GM10847 (cell line): ENCODE measurements around the gene LSM3.

Experiments
- POLR2A ChIP-seq: IDR thresholded peaks from 2 replicates; pipeline ENCODE4 v1.6.1; 2011; ENCODE audit not compliant: insufficient read length; ENCODE audit errors: extremely low read depth

The LSM3 gene

DNA sequence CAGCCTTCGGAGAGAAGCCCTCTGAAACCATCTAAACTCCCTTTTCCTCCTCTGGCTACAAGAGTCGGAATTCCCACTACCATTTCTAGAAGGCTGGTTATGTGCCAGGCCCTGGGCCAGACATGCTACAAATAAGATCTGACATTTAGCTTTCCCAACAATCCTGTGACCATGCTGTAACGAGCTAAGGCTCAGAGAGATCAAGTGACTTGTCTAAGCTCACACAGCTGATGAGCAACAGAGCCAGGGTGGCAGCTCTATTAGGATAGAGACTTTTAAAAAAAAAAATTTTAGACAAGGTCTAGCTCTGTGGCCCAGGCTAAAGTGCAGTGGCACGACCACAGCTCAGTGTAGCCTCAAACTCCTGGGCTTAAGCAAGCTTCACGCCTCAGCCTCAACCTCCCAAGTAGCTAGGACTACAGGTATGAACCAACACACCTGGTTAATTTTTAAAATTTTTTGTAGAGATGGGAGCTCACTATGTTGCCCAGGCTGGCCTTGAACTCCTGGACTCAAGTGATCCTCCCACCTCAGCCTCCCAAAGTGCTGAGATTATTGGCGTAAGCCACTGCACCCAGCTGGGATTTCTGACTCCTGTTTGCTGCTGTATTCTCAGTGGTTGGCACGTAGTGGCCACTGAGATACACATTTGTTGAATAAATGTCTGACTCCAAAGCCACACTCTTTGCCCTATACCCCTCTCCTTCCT lies 34.6 kb downstream of the LSM3 start:
- TF ChIP-seq POLR2A: no peak

DNA sequence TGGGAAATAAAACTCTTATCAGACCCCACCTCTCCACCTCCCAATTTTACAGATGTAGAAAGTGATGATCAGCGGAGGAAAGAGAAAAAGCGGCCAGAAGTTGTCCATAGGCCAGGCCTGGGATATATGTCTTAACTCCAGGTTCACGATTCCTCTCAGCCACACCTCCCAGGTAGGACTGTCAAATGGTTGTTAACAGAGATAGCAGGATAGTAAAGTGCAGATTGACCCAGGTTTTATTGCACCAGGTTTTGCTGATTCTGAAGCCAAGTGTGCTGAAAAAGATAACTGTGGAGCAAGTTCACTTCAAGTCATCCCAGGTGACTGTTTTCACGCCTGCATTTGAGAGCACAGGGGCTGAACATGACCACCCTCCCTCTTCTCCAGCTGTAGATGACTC lies 36.1 kb downstream of the LSM3 start:
- no peak for TF ChIP-seq POLR2A

DNA sequence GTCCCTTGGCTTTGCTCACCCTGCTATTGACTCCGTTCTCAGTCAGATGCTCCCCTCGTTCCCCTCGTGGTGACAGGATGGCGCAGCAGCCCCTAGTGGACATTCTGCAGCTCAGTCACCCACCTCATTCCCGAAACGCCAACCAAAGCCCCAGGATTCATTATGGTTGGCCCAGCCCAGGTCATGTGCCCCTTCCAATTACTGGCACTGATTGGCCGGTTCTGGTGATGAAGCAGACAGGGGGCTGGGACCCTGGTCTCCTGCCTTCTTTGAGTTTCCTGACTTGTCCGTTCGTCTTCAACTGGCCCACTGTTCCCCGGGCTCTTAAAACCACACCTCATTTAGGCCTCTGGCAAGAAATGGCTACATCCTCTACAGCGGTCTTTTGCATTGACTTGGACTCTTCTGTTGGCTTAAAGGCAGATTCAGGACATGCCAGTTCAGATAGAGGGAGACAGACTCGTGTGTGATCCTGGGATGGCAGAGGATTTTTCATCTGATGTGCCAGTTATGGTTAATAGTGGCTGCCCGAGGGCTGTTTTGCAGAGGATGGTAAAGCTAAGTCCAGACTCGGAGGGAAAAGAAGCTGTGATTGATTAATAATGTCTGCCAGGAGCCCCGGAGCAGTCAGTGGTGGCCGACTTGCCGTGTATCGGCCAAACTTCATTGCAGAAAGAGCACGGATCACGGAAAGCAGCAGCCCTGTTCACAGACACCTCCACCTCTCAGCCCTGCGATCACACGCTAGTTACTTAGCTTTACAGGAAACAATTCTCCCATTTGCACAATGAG lies 37.8 kb downstream of the LSM3 start:
- peak; percentile 33 for TF ChIP-seq POLR2A

DNA sequence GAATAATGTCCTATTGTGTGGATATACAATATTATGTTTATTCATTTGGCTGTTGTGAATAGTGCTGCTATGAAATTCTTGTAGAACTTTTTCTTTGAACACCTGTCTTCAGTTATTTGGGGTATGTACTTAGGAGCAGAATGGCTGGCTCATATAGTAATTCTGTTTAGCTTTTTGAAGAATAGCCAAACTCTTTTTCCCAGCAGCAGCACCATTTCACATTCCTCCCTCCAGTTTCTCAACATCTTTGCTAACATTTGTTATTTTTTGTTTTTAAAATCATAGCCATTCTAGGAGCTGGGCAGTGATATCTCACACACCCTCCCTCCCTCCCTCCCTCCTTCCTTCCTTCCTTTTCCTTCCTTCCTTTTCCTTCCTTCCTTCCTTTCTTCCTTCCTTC lies 39.7 kb downstream of the LSM3 start:
- no peak for TF ChIP-seq POLR2A

DNA sequence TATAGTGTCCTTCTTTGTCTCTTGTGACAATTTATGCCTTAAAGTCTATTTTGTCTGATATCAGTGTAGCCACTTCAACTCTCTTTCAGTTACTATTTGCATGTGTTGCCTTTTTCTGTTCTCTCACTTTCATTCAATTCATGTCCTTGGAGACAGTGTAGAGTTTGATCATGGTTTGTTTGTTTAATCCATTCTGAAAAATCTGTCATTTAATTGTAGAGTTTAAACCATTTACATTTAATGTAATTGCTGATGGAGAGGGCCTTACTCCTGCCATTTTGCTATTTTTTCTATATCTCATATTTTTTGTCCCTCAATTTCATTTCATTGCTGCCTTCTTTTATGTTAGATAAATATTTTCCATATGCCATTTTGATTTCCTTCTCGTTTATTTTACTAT lies 42.3 kb downstream of the LSM3 start:
- TF ChIP-seq POLR2A: no peak

DNA sequence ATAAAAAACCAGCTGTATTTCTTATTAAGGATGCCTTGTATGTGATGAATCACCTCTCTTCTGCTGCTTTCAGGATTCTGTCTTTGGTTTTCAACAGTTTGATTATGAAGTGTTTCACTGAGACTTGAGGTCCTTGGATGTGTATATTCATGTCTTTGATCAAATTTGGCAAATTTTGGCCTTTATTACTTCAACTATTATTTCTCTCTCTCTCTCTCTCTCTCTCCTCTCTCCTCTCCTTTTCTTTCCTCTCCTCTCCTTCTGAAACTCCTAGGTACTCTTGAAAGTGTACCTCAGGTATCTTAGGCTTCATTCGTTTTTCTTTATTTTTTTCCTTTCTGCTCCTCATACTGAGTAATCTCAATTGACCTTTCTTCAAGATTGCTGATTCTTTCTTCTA lies 43.3 kb downstream of the LSM3 start:
- no peak for TF ChIP-seq POLR2A

DNA sequence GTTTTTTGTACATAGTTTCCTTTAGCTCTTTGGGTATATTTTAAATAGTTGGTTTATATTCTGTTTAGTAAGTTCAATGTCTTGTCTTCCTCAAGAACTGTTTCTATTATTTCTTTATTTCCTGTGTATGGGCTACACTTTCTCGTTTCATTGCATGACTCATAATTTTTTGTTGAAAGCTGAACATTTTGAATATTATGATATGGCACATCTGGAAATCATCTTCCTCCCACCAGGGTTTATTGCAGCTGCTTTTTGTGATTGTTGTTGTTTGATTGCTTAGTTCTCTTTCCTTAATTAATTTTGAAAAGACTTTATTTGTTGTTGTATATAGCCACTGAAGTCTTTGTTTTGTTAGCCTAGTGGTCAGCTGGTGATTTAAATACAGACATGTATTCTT lies 43.8 kb downstream of the LSM3 start:
- TF ChIP-seq POLR2A: no peak

DNA sequence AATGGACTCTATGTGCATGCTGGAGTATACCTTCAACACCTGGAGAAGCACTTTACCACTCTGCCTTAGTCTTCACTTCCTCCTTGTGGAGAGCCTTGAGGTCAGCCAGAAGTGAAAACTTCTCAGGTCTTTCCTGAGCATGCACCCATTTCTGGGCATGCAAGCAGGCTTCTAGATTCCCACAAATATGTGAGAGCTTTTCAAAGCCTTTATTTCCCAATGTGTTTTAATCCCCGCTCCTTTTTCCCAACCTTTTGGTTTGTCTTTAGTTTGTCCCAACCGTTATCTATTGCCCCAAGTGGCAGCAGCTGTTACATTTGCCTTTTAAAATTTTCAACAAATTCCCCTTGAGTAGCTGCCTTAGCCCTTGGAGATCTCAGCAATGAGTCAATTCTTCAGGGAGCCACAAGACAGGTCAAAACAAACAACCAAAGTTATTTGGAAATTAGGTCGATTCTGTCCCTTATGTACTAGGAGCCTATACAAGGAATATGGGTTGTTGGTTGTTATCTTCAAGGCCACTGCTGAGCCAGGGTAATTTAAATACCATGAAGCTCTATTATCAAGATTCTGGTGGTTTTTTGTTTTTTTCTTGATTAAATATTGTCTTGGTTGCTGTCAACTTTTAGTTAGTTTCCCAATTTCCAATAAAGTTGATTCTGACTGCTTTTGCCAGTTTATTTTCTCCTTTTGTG lies 44.4 kb downstream of the LSM3 start:
- no peak for TF ChIP-seq POLR2A

DNA sequence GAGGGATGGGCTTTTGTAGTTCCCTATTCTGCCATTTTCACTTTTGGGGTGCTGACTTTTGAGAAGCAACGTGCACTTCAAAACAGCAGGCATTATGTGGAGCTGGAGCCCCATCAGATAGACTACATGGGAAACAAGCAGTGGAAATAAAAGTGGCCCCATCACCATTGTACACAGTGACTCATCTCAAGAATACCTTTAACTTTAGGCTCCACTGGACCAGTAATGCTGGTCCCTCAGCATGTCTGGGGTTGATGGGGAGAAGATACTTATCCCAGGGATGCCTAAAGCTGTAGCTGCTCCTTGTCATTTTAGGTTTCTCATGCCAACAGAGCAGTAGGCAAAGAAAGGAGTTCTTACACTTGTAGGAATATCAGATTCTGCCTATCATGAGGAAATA lies 45.0 kb downstream of the LSM3 start:
- TF ChIP-seq POLR2A: no peak

DNA sequence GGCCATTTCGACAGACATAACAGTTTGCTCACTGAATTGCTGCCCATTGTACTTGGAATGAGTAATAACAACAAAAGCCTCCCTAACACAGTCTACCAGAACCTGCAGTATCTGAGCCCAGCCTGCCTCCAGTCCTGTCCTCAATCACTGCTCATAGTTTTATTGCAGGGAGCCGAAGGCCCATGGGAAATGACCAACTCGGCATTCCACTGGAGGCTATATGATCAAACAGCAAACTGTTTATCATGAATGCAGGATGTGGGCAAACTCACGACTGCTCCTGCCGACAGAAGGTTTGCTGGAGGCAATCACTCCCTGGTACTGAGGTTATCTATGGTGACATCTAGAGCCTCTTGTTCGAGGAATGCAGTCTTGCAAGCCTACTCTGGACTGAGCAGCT lies 46.3 kb downstream of the LSM3 start:
- TF ChIP-seq POLR2A: no peak

DNA sequence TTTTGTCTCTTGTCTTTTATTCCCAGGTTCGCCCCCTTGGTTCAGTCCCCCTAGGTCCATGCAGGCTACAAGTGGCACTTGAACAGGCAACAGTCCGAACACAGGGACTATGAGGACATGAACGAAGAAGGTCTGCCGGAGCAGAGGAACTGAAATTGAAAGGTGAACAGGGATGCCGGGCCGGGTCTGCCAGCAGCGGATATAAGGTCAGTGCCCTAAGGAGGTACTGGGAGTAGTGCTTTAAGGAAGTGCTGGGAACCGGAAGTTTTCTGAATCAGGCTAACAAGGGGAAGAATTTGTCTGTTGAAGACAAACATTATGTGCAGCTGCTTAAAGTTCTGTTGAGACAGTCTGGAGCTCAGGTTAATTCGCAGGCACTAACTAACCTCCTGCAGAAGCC lies 46.8 kb downstream of the LSM3 start:
- TF ChIP-seq POLR2A: no peak

DNA sequence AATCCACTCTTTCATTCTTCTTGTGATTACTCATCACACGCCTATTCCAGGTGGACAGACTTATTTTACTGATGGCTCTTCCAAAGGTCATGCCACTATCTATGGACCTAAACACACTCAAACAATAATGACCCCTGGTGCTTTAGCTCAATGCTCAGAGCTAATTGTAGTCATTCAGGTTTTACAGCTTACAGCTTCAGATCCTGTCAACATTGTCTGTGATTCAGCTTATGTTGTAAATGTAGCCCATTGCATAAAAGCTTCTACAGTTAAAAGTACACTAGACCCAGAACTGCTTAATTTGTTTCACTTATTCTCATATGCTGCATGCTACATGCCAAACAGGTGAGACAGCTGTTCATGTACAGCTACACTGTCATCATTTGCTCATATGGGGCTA lies 49.2 kb downstream of the LSM3 start:
- TF ChIP-seq POLR2A: no peak

DNA sequence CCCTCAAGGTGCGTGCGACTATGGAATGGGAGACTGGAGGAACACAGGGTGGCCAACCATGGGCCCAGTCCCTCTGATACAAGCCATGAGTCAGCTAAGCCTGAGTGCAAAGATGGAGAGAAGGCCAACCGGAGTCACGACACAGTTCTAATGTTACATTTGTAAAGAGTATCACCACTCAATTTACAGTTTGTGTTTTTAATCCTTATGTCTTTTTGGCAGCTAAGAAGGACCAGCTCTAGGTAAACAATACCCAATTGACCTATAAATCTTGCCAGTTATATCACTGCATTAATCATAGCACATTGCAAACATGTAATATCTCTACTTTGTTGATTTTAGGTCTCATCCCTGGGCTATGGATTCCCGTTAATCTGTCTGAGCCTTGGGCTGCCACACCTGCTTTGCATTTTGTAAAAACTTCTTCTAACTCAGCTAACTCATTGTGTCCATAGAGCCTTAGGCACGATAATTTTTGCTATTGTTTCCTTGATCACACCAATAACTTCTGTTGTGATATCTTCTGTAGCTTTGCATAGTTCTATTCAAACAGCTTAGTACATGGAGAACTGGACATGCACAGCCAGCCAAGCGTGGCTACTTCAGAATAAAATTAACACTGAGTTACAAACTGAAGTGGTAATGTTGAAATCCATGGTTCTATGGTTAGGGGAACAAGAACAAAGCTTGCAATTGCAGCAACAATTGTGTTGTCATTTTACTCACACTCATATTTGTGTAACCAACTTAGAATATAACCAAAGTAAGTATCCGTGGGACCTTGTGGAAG lies 50.3 kb downstream of the LSM3 start:
- TF ChIP-seq POLR2A: no peak

DNA sequence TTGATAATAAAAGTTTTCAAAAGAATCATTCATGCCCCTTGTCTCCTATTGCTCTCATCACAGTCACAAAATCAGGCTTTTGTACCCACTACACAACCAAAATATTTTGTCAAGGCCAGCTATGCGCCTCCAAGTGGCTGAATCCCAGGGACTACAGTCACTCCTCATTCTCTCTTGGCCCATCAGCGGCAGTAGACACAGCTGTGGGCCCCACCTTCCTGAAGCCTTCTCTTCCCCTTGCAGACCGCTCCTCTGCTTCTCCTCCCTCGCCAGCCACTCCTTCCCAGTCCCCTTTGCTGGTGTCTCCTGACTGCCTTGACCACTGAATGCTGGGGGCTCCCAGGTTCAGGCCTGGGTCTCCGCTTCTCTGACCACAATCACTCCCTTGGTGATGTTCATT lies 52.1 kb downstream of the LSM3 start:
- TF ChIP-seq POLR2A: no peak
